Immature natural killer cell (primary cell): ENCODE measurements around the gene CCR5AS.
A peak's percentile ranks its signal among the peaks of the same experiment; 100 is the strongest.

ENCODE experiments used
- DNase-seq, 3 donors: peaks; one replicate each; pipeline ENCODE4 v3.0.0; 2022; ENCODE audit warnings: mixed read lengths in 1 of 3
- H3K27ac Mint-ChIP-seq, 6 donors: one replicate each; pipeline ENCODE4 v1.8.0; 2020; ENCODE audit warnings: mixed read lengths in 6 of 6, mild to moderate bottlenecking in 5 of 6, inconsistent platforms in 4 of 6, moderate library complexity in 3 of 6
- H3K27me3 Mint-ChIP-seq, 3 donors: one replicate each; pipeline ENCODE4 v1.8.0; 2020 to 2021; ENCODE audit warnings: low read depth in 3 of 3, mild to moderate bottlenecking in 3 of 3, mixed read lengths in 3 of 3, moderate library complexity in 3 of 3, inconsistent platforms in 1 of 3
- H3K36me3 Mint-ChIP-seq, 3 donors: one replicate each; pipeline ENCODE4 v1.8.0; 2020; ENCODE audit warnings: mixed read lengths in 3 of 3, inconsistent platforms in 2 of 3, mild to moderate bottlenecking in 2 of 3
- H3K4me1 Mint-ChIP-seq, 2 donors: one replicate each; pipeline ENCODE4 v1.8.0; 2020; ENCODE audit warnings: inconsistent platforms in 2 of 2, mild to moderate bottlenecking in 2 of 2, mixed read lengths in 2 of 2, moderate library complexity in 1 of 2
- H3K4me3 Mint-ChIP-seq, 5 donors: one replicate each; pipeline ENCODE4 v1.8.0; 2020; ENCODE audit warnings: mild to moderate bottlenecking in 5 of 5, mixed read lengths in 5 of 5, inconsistent platforms in 3 of 5, moderate library complexity in 3 of 5
- H3K9me3 Mint-ChIP-seq, 6 donors: one replicate each; pipeline ENCODE4 v1.8.0; 2020; ENCODE audit warnings: mild to moderate bottlenecking in 6 of 6, mixed read lengths in 6 of 6, inconsistent platforms in 4 of 6, moderate library complexity in 3 of 6

Gene CCR5AS

DNA sequence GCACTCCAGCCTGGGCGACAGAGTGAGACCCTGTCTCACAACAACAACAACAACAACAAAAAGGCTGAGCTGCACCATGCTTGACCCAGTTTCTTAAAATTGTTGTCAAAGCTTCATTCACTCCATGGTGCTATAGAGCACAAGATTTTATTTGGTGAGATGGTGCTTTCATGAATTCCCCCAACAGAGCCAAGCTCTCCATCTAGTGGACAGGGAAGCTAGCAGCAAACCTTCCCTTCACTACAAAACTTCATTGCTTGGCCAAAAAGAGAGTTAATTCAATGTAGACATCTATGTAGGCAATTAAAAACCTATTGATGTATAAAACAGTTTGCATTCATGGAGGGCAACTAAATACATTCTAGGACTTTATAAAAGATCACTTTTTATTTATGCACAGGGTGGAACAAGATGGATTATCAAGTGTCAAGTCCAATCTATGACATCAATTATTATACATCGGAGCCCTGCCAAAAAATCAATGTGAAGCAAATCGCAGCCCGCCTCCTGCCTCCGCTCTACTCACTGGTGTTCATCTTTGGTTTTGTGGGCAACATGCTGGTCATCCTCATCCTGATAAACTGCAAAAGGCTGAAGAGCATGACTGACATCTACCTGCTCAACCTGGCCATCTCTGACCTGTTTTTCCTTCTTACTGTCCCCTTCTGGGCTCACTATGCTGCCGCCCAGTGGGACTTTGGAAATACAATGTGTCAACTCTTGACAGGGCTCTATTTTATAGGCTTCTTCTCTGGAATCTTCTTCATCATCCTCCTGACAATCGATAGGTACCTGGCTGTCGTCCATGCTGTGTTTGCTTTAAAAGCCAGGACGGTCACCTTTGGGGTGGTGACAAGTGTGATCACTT lies 34.1 kb downstream of the CCR5AS start:
- H3K4me3 Mint-ChIP-seq: peak overlapping the region; percentile 41 to 88 (median 65)
- no peaks in the 10 kb centered on the region for H3K9me3 Mint-ChIP-seq
- peaks cover 2 to 7% (median 2%) of the 10 kb centered on the region in 3 donors for H3K27me3 Mint-ChIP-seq
- no peaks in the 10 kb centered on the region for H3K36me3 Mint-ChIP-seq
- peaks cover 80 to 91% of the 10 kb centered on the region in 2 donors for H3K4me1 Mint-ChIP-seq
- DNase-seq: peak in 1 of 3 donors; percentile 52
- H3K27ac Mint-ChIP-seq: peak overlapping the region in 3 of 6 donors; percentile 14 to 94 (median 80)

DNA sequence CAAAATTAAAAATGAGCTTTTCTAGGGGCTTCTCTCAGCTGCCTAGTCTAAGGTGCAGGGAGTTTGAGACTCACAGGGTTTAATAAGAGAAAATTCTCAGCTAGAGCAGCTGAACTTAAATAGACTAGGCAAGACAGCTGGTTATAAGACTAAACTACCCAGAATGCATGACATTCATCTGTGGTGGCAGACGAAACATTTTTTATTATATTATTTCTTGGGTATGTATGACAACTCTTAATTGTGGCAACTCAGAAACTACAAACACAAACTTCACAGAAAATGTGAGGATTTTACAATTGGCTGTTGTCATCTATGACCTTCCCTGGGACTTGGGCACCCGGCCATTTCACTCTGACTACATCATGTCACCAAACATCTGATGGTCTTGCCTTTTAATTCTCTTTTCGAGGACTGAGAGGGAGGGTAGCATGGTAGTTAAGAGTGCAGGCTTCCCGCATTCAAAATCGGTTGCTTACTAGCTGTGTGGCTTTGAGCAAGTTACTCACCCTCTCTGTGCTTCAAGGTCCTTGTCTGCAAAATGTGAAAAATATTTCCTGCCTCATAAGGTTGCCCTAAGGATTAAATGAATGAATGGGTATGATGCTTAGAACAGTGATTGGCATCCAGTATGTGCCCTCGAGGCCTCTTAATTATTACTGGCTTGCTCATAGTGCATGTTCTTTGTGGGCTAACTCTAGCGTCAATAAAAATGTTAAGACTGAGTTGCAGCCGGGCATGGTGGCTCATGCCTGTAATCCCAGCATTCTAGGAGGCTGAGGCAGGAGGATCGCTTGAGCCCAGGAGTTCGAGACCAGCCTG lies 35.1 kb downstream of the CCR5AS start:
- H3K27me3 Mint-ChIP-seq: peaks cover 2 to 7% (median 2%) of the 10 kb centered on the region in 3 donors
- peak overlapping the region; percentile 60 to 88 (median 72) for H3K4me3 Mint-ChIP-seq
- H3K9me3 Mint-ChIP-seq: no peaks in the 10 kb centered on the region
- no peak for DNase-seq
- peaks cover 76 to 91% of the 10 kb centered on the region in 2 donors for H3K4me1 Mint-ChIP-seq
- H3K36me3 Mint-ChIP-seq: no peaks in the 10 kb centered on the region
- peak overlapping the region in 4 of 6 donors; percentile 8 to 94 (median 44) for H3K27ac Mint-ChIP-seq

DNA sequence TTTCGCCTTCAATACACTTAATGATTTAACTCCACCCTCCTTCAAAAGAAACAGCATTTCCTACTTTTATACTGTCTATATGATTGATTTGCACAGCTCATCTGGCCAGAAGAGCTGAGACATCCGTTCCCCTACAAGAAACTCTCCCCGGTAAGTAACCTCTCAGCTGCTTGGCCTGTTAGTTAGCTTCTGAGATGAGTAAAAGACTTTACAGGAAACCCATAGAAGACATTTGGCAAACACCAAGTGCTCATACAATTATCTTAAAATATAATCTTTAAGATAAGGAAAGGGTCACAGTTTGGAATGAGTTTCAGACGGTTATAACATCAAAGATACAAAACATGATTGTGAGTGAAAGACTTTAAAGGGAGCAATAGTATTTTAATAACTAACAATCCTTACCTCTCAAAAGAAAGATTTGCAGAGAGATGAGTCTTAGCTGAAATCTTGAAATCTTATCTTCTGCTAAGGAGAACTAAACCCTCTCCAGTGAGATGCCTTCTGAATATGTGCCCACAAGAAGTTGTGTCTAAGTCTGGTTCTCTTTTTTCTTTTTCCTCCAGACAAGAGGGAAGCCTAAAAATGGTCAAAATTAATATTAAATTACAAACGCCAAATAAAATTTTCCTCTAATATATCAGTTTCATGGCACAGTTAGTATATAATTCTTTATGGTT lies 35.9 kb downstream of the CCR5AS start, which contains the start of gene CCR5:
TSS of gene CCR5 (plus strand) at position 108 of the 680 bp plus-strand sequence. CDS start 1,957 bp downstream, outside the sequence.
- Mint-ChIP-seq H3K4me1 (peaks cover 75 to 91% of the 10 kb centered on the region in 2 donors), H3K27me3 (peaks cover 2 to 7% (median 5%) of the 10 kb centered on the region in 3 donors), H3K27ac (peak within 1 kb of the TSS; percentile 47 to 94 (median 86)), H3K36me3 (no peaks in the 10 kb centered on the region), H3K4me3 (peak within 1 kb of the TSS; percentile 60 to 88 (median 72)), H3K9me3 (peaks cover 0 to under 1% (median 0%) of the 10 kb centered on the region in 6 donors)
- DNase-seq: peak in 1 of 3 donors; percentile 52

DNA sequence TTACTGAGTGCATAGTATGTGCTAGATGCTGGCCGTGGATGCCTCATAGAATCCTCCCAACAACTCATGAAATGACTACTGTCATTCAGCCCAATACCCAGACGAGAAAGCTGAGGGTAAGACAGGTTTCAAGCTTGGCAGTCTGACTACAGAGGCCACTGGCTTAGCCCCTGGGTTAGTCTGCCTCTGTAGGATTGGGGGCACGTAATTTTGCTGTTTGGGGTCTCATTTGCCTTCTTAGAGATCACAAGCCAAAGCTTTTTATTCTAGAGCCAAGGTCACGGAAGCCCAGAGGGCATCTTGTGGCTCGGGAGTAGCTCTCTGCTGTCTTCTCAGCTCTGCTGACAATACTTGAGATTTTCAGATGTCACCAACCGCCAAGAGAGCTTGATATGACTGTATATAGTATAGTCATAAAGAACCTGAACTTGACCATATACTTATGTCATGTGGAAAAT lies 37.2 kb downstream of the CCR5AS start:
- no peak for DNase-seq
- Mint-ChIP-seq H3K27ac (peak overlapping the region; percentile 36 to 94 (median 72)), H3K4me3 (peak overlapping the region in 2 of 5 donors; percentile 20 to 88), H3K36me3 (peaks cover 0 to 4% (median 3%) of the 10 kb centered on the region in 3 donors), H3K27me3 (peaks cover 4 to 7% (median 5%) of the 10 kb centered on the region in 3 donors), H3K4me1 (peaks cover 65 to 86% of the 10 kb centered on the region in 2 donors), H3K9me3 (peaks cover 0 to 1% (median 0%) of the 10 kb centered on the region in 6 donors)

DNA sequence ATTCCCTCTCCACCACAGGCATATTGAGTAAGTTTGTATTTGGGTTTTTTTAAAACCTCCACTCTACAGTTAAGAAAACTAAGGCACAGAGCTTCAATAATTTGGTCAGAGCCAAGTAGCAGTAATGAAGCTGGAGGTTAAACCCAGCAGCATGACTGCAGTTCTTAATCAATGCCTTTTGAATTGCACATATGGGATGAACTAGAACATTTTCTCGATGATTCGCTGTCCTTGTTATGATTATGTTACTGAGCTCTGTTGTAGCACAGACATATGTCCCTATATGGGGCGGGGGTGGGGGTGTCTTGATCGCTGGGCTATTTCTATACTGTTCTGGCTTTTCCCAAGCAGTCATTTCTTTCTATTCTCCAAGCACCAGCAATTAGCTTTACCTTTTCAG lies 37.7 kb downstream of the CCR5AS start:
- Mint-ChIP-seq H3K36me3 (peaks cover 0 to 6% (median 6%) of the 10 kb centered on the region in 3 donors), H3K4me1 (peaks cover 60 to 82% of the 10 kb centered on the region in 2 donors), H3K9me3 (peaks cover 0 to 1% (median 0%) of the 10 kb centered on the region in 6 donors), H3K27ac (peak overlapping the region in 5 of 6 donors; percentile 37 to 94 (median 75)), H3K4me3 (peak overlapping the region in 1 of 5 donors; percentile 88), H3K27me3 (peaks cover 4 to 5% (median 5%) of the 10 kb centered on the region in 3 donors)
- DNase-seq: no peak

DNA sequence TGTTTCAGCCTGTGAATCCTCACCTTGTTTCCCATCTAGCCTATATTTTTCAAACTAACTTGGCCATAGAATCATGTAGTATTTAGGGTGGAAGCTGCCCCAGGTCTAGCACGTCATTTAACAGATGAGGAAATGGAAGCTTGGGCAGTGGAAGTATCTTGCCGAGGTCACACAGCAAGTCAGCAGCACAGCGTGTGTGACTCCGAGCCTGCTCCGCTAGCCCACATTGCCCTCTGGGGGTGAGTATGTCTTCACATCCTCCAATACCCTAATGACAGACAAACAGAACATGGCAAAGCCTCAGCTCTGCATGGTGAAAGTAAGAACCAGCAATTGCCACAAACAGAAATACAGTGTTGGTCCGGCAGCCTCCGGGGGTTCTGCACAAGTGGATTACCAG lies 38.3 kb downstream of the CCR5AS start:
- peaks cover 0 to 6% (median 6%) of the 10 kb centered on the region in 3 donors for H3K36me3 Mint-ChIP-seq
- peaks cover 4 to 5% (median 5%) of the 10 kb centered on the region in 3 donors for H3K27me3 Mint-ChIP-seq
- peak overlapping the region in 4 of 5 donors; percentile 36 to 61 (median 50) for H3K4me3 Mint-ChIP-seq
- H3K27ac Mint-ChIP-seq: peak overlapping the region in 5 of 6 donors; percentile 37 to 68 (median 61)
- H3K4me1 Mint-ChIP-seq: peaks cover 55 to 77% of the 10 kb centered on the region in 2 donors
- DNase-seq: peak; percentile 65 to 79 (median 68)
- H3K9me3 Mint-ChIP-seq: peaks cover 0 to 1% (median 0%) of the 10 kb centered on the region in 6 donors

DNA sequence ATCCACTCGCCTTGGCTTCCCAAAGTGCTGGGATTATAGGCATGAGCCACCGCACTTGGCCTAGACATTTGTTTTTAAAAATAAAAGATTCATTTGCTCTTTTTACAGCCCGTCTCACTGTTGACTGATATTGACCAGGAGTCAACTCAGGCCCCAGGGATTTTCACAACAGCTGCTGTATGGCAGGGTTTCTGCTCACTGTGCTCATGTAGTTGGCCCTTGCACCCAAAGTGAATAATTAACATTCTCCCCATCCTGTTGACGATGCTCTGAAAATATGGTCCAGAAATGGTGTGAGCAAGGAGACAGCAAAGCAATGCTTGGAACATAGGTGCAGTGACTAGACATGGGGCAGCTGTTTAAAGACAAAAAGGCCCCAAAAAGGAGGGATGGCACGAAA lies 39.1 kb downstream of the CCR5AS start:
- Mint-ChIP-seq H3K27ac (peak overlapping the region in 4 of 6 donors; percentile 36 to 68 (median 51)), H3K4me1 (peaks cover 50 to 71% of the 10 kb centered on the region in 2 donors), H3K4me3 (peak overlapping the region in 1 of 5 donors; percentile 49), H3K9me3 (peaks cover 0 to 1% (median 0%) of the 10 kb centered on the region in 6 donors), H3K36me3 (peaks cover 0 to 6% (median 6%) of the 10 kb centered on the region in 3 donors), H3K27me3 (peaks cover 1 to 5% (median 3%) of the 10 kb centered on the region in 3 donors)
- DNase-seq: no peak

DNA sequence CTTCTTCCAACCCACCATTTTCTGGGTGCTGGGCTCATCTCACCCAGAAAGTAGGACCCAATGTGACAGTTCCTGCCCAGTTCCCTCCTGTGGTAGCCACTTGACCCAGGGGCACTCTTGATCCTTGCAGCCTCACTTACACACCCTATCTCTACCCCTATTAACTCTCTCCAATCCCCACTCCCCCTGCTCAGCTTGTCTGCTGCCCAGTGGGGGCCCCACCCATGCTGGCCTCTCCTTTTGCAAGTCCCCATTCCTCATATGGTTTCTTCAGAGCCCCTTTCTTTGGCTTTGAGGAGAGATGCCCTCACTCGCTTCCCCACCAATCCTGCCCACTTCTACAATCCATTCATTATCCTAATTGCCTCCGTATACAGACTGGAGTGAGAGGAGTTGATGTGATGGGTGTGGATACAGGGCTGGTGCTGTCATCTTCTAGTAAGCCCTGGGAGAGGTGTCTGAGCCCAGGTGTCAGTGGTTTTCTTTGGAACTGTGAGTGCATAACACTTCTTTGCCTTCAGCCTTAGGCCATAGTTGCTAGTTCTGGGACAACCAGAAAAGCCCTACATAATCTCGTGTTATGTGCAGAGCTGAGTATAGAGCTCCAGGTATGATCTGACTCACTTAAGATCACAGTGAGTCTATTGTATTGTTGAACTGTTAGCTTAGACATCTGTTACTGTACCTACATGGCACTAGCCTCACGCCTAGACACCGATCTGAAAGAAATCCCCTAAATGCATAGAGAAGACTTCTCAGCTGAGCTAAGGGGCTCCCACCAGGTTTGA lies 40.9 kb downstream of the CCR5AS start:
- peaks cover 0 to 1% (median 0%) of the 10 kb centered on the region in 6 donors for H3K9me3 Mint-ChIP-seq
- H3K4me1 Mint-ChIP-seq: peaks cover 55 to 70% of the 10 kb centered on the region in 2 donors
- H3K36me3 Mint-ChIP-seq: peaks cover 0 to 6% (median 6%) of the 10 kb centered on the region in 3 donors
- H3K27ac Mint-ChIP-seq: peak overlapping the region in 1 of 6 donors; percentile 67
- H3K27me3 Mint-ChIP-seq: peaks cover 2 to 5% (median 3%) of the 10 kb centered on the region in 3 donors
- H3K4me3 Mint-ChIP-seq: no peak overlapping the region
- no peak for DNase-seq

DNA sequence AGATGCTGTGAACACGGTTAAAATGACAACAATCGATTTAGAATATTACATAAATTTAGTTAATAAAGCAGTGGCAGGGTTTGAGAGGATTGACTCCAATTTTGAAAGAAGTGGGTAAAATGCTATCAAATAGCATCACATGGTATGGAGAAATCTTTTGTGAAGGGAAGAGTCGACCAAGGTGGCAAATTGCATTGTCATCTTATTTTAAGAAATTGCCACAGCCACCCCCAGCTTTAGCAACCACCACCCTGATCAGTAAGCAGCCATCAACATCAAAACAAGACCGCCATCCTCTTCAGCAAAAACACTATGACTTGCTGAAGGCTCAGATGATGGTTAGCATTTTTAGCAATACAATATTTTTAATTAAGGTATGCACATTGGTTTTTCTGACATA lies 41.8 kb downstream of the CCR5AS start:
- peaks cover 0 to 1% (median 0%) of the 10 kb centered on the region in 6 donors for H3K9me3 Mint-ChIP-seq
- DNase-seq: no peak
- no peak overlapping the region for H3K27ac Mint-ChIP-seq
- H3K4me1 Mint-ChIP-seq: peaks cover 57 to 70% of the 10 kb centered on the region in 2 donors
- peaks cover 0 to 6% (median 6%) of the 10 kb centered on the region in 3 donors for H3K36me3 Mint-ChIP-seq
- no peak overlapping the region for H3K4me3 Mint-ChIP-seq
- H3K27me3 Mint-ChIP-seq: peaks cover 3% of the 10 kb centered on the region in 3 donors

DNA sequence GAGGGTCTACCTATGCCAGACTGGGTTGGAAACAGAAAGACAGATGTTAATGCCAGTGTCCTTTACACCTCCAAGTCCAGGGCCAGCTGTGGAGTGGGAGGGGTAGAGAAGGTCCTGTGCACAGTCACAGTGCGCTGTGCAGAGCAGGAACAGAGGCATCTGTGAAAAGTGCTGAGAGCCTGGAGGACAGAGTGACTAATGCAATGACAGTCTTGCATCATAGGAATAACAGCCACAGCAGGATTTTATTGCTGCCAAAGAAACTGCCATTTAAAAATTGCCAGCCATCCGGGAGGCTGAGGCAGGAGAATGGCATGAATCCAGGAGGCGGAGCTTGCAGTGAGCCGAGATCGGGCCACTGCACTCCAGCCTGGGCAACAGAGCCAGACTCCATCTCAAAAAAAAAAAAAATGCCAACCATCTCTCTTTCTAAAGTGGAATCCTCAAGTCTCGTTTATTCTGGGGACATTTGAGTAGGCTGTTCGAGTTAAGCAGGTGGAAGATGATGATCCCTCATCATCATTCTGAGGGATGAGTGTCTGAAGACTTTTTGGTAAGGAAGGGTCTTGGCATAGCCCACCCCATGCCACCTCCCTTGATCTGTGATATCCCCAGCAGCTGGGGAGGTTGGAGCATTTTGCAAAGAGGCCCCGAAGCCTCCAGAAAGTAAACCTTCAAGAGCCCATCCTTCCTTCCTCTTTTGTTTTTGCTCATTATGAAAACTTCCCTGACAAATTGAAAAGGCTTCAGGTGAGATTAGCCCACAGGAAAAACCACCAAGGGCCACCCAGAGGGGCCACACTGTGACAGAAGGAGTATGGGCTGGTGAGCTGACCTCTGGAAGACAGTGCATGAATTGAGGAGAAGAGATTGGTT lies 45.2 kb downstream of the CCR5AS start:
- Mint-ChIP-seq H3K4me1 (peaks cover 53 to 71% of the 10 kb centered on the region in 2 donors), H3K9me3 (peaks cover 0 to 1% (median 0%) of the 10 kb centered on the region in 6 donors), H3K27ac (peak overlapping the region in 5 of 6 donors; percentile 1 to 81 (median 51)), H3K36me3 (peaks cover 0 to 9% (median 6%) of the 10 kb centered on the region in 3 donors), H3K27me3 (peaks cover 3% of the 10 kb centered on the region in 3 donors), H3K4me3 (peak overlapping the region; percentile 58 to 74 (median 66))
- DNase-seq: no peak

DNA sequence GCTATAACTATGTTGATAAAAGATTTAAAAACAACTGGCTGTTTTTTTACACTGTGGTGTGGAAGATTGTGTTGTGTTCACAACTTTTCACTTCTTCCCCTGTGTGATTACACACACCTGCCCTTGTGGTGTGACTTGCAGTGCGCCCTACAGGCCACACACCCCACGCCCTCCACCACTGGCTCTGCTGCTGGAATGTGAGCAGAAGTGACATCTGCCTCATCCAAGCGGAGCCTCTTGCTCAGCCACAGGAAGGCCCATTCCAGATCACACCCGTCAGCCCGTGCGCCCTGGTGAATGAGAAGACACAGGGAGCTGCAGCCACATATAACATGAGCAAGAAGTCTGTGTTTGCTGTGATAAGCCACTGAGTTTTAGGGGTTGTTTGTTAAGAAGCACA lies 46.0 kb downstream of the CCR5AS start:
- Mint-ChIP-seq H3K36me3 (peaks cover 0 to 9% (median 6%) of the 10 kb centered on the region in 3 donors), H3K9me3 (peaks cover 0 to under 1% (median 0%) of the 10 kb centered on the region in 6 donors), H3K27ac (peak overlapping the region in 5 of 6 donors; percentile 1 to 79 (median 51)), H3K27me3 (peaks cover 0 to 3% (median 3%) of the 10 kb centered on the region in 3 donors), H3K4me1 (peaks cover 50 to 69% of the 10 kb centered on the region in 2 donors), H3K4me3 (peak overlapping the region; percentile 58 to 74 (median 66))
- DNase-seq: peak in 2 of 3 donors; percentile 21 to 34
